Endothelial cell of umbilical vein (primary cell): ENCODE results near the gene RASGRF1. TPM values are rescaled to one million over a fixed set of nuclear protein-coding genes. Genes with fewer than 3 reads are reported as not detected.

Experiments used
- BruUV-seq: library from RNA; stranded (reverse); fragments of 400-500 nt; replicated peaks from 2 replicates; lab custom pipeline; 2021; lab: Mats Ljungman, UMichigan
- CTCF ChIA-PET: fragments of 300-600, 350-600 bp; sonication (Branson Sonifier 250); formaldehyde crosslinking; loops from one replicate; lab custom pipeline; 2021; ENCODE audit warnings: antibody characterized with exemption, inconsistent platforms; lab: Charles Lee
- POLR2A ChIA-PET: fragments of 300-600, 350-600 bp; sonication (Branson Sonifier 250); formaldehyde crosslinking; loops from one replicate; lab custom pipeline; 2021; ENCODE audit warnings: antibody characterized with exemption, inconsistent platforms; lab: Charles Lee
- DNase-seq: peaks from one replicate; pipeline ENCODE4 v3.0.0-alpha.2; 2011; ENCODE audit warnings: low read depth, low spot score
- FAIRE-seq: peaks from 2 replicates; lab custom pipeline; 2011; peaks lifted over from hg19 to GRCh38; lab: Jason Lieb, UNC
- H2AFZ ChIP-seq: 2 replicates; pipeline ENCODE4 v1.6.0; 2012; ENCODE audit warnings: low read depth, low read length, control low read depth, inconsistent platforms
- H3K27ac ChIP-seq: 2 replicates; pipeline ENCODE4 v1.5.1; 2011; ENCODE audit warnings: low read depth, mild to moderate bottlenecking, control low read depth, low read length, moderate library complexity; ENCODE audit not compliant: insufficient read depth
- H3K27me3 ChIP-seq, 2 experiments: 2 replicates each; pipeline versions ENCODE4 v1.6.0 to v1.6.1; 2011; ENCODE audit warnings: low read length in 2 of 2, mixed read lengths in 1 of 2; ENCODE audit not compliant: control insufficient read depth in 2 of 2, insufficient read depth in 2 of 2
- H3K36me3 ChIP-seq, 2 experiments: 2 replicates in 1 of 2; 3 replicates in 1 of 2; pipeline ENCODE4 v1.5.1; 2011; ENCODE audit warnings: low read length in 2 of 2, mild to moderate bottlenecking in 1 of 2, moderate library complexity in 1 of 2; ENCODE audit not compliant: control insufficient read depth in 2 of 2, insufficient read depth in 2 of 2; ENCODE audit errors: extremely low read depth in 1 of 2
- H3K4me1 ChIP-seq: 3 replicates; pipeline ENCODE4 v1.5.1; 2011; ENCODE audit warnings: mild to moderate bottlenecking, low read length; ENCODE audit not compliant: control insufficient read depth, insufficient read depth; ENCODE audit errors: extremely low read depth
- H3K4me2 ChIP-seq: 2 replicates; pipeline ENCODE4 v1.6.1; 2011; ENCODE audit warnings: low read length, control low read depth, mixed read lengths; ENCODE audit not compliant: insufficient read depth
- H3K4me3 ChIP-seq, 3 experiments: fragments of 200-600 bp in 1 of 3; sonication (generic), shearing (Covaris generic) in 1 of 3; replicated peaks in 1 of 3; 2 replicates each; pipeline ENCODE4 v1.5.1; 2011 to 2016; ENCODE audit warnings: control low read depth in 3 of 3, low read length in 3 of 3, mild to moderate bottlenecking in 2 of 3, inconsistent platforms in 1 of 3, low read depth in 1 of 3, moderate library complexity in 1 of 3; ENCODE audit not compliant: insufficient read depth in 1 of 3
- H3K79me2 ChIP-seq: 2 replicates; pipeline ENCODE4 v1.6.0; 2012; ENCODE audit warnings: low read length, inconsistent platforms; ENCODE audit not compliant: control insufficient read depth, insufficient read depth
- H3K9ac ChIP-seq: replicated peaks from 2 replicates; pipeline ENCODE3; 2011; ENCODE audit warnings: low read length, control low read depth; ENCODE audit not compliant: insufficient read depth; ENCODE audit errors: extremely low read depth
- H3K9me1 ChIP-seq: replicated peaks from 3 replicates; pipeline ENCODE4 v1.6.0; 2011; ENCODE audit warnings: mild to moderate bottlenecking, low read length; ENCODE audit not compliant: control insufficient read depth, insufficient read depth; ENCODE audit errors: extremely low read depth
- H3K9me3 ChIP-seq: replicated peaks from 2 replicates; pipeline ENCODE4 v1.5.1; 2012; ENCODE audit warnings: low read length, inconsistent platforms; ENCODE audit not compliant: control insufficient read depth, insufficient read depth
- H4K20me1 ChIP-seq: replicated peaks from 2 replicates; pipeline ENCODE3; 2011; ENCODE audit warnings: mild to moderate bottlenecking, low read length; ENCODE audit not compliant: control insufficient read depth, insufficient read depth; ENCODE audit errors: extremely low read depth
- CTCF ChIP-seq, 2 donors: IDR thresholded peaks; 1 replicate in 1 of 2; 2 replicates in 1 of 2; pipeline ENCODE4 v1.5.1; 2011; ENCODE audit warnings: low read length in 2 of 2, mild to moderate bottlenecking in 2 of 2, moderate library complexity in 2 of 2, control low read depth in 1 of 2, inconsistent platforms in 1 of 2, low read depth in 1 of 2; ENCODE audit not compliant: insufficient read depth in 1 of 2; ENCODE audit errors: extremely low read depth in 1 of 2
- EZH2 ChIP-seq: IDR thresholded peaks from 2 replicates; pipeline ENCODE4 v1.6.1; 2012; ENCODE audit warnings: borderline replicate concordance, low read depth, mild to moderate bottlenecking, moderate library complexity, low read length, inconsistent platforms; ENCODE audit not compliant: severe bottlenecking
- FOS ChIP-seq: IDR thresholded peaks from 2 replicates; pipeline ENCODE4 v1.6.1; 2011; ENCODE audit warnings: mild to moderate bottlenecking, low read length, moderate library complexity, borderline replicate concordance; ENCODE audit not compliant: insufficient read depth
- GATA2 ChIP-seq: IDR thresholded peaks from 2 replicates; pipeline ENCODE4 v1.7.0; 2011; ENCODE audit warnings: low read depth, mild to moderate bottlenecking, moderate library complexity, mixed read lengths, low read length; ENCODE audit not compliant: insufficient read length, insufficient read depth
- JUN ChIP-seq: IDR thresholded peaks from 2 replicates; pipeline ENCODE4 v1.6.1; 2011; ENCODE audit warnings: borderline replicate concordance, low read depth; ENCODE audit not compliant: insufficient read length, insufficient read depth
- MAX ChIP-seq: IDR thresholded peaks from 2 replicates; pipeline ENCODE4 v1.6.1; 2011; ENCODE audit not compliant: insufficient read depth, insufficient read length
- MYC ChIP-seq: IDR thresholded peaks from one replicate; pipeline ENCODE4 v1.6.1; 2011; ENCODE audit warnings: mild to moderate bottlenecking, low read depth, low read length
- POLR2A ChIP-seq: IDR thresholded peaks from 2 replicates; pipeline ENCODE4 v1.6.1; 2012; ENCODE audit warnings: low read depth, mild to moderate bottlenecking, control low read depth, low read length
- POLR2AphosphoS5 ChIP-seq: IDR thresholded peaks from 2 replicates; pipeline ENCODE4 v1.6.1; 2012; ENCODE audit warnings: low read depth, mild to moderate bottlenecking, control low read depth, low read length, moderate library complexity; ENCODE audit not compliant: insufficient read depth
- dilution Hi-C: fragments of 300-500 bp; cut with MboI; formaldehyde crosslinking; loops from one replicate; pipeline ENCODE4 v1.15.0; 2019; ENCODE audit warnings: low sequenced_read_pairs; ENCODE audit not compliant: extremely low pct_ligation_motif_present
- intact Hi-C: fragments of 100-400 bp; cut with micrococcal nuclease; formaldehyde crosslinking; loops from one replicate; pipeline ENCODE4 v1.10.0; 2022
- polyA plus RNA-seq, 4 experiments: library from polyadenylated mRNA; depleted of rRNA in 3 of 4; stranded (reverse) in 3 of 4; unstranded in 1 of 4; fragments of >200 nt; gene quantifications; 2 replicates each; pipeline versions ENCODE4 v1.2.1 to v1.2.3, GENCODE V29; 2011 to 2012; ENCODE audit warnings: missing spikeins in 1 of 4
- total RNA-seq: library from RNA; stranded (reverse); gene quantifications from 2 replicates; pipeline ENCODE4 v1.2.3, GENCODE V29; 2021

The RASGRF1 gene
- total and polyA plus RNA-seq, 2 donors (not counting 3 experiments of a cell fraction or from before 2014, with no cell fraction given) = 0.04 TPM; not detected in 1

GRCh38 chr15:78944202-78944625, 146.4 kb downstream of the RASGRF1 start:
- Histone ChIP-seq H3K9me3 (no peaks in the 10 kb centered on the region), H3K9me1 (no peaks in the 10 kb centered on the region), H3K4me3 (peak overlapping the region in 1 of 3 experiments; percentile 43), H3K4me2 (no peak overlapping the region), H4K20me1 (no peaks in the 10 kb centered on the region), H3K27me3 (peaks cover 10 to 11% of the 10 kb centered on the region in 2 experiments), H3K27ac (no peak overlapping the region), H3K4me1 (peaks cover 5% of the 10 kb centered on the region), H2AFZ (peak overlapping the region; percentile 92), H3K9ac (no peak overlapping the region), H3K79me2 (no peaks in the 10 kb centered on the region), H3K36me3 (no peaks in the 10 kb centered on the region)
- ChIA-PET CTCF (interaction anchor here (0.8 to 1.3 kb wide), 3 partner anchors 13 to 63 kb away, joined by 3 read pairs; no protein-coding TSS in a partner anchor), POLR2A (no interaction called here)
- BruUV-seq = no TSS peak
- TF ChIP-seq MYC (no peak), MAX (no peak), POLR2A (no peak), FOS (no peak), GATA2 (no peak), POLR2AphosphoS5 (no peak), EZH2 (no peak), JUN (no peak), CTCF (IDR thresholded peaks at IDR 0.05; ENCODE audit: extremely low read depth in 1 of 2, insufficient read depth in 1 of 2, low read depth in 1 of 2, low read length in 2 of 2) (no peak)
- FAIRE-seq (no peak), DNase-seq (no peak)
- intact Hi-C loops (no loop called here), dilution Hi-C loops (no loop called here)
